HG03095 (cell line): ENCODE measurements around the gene RALGAPB.
"Not testable (repeated sequence)": the region's sequence is repeated elsewhere in the genome, so short reads cannot be mapped to it uniquely, and the experiment has no call there.

Source experiments
- ATAC-seq: cut with Tn5 transposase; IDR thresholded peaks from one replicate; pipeline ENCODE4 v1.9.1; 2021; ENCODE audit warnings: moderate library complexity; ENCODE audit not compliant: unreplicated experiment

Gene RALGAPB

DNA sequence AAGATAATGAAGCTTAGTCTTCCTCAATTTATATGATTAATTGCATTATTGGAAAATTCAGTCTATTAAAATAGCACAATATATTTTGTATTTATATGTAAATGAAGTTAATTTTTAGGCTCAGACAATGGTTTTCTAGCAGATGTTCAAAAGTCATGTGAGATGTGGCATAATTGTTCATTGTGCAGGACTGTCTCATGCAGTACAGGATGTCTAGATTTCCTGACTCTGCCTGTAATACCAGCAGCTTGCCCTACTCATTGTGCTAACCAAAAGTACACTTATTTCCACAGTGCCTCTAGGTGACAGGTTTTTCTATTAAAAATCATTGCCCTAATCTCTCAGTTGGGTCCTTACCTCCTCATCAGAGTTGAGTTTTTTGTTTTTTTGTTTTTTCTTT is 12.4 kb downstream of the RALGAPB start:
- no peak for ATAC-seq

DNA sequence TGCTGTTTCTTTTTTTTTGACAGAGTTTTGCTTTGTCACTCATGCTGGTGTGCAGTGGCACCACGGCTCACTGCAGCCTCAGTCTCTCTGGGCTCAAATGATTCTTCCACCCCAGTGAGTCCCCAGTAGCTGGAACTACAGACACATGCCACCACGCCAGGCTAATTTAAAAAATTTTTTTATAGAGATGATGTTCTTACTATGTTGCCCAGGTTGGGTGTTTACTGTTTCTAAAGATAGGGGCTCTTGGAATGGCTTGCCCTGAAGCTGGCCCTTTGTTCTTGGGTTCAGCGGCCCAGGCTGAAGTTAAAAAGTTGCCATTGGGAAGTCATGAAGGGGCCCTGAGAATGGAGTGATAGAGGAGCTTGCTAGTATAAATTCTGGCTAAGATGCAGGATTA is 16.5 kb downstream of the RALGAPB start:
- no peak for ATAC-seq

DNA sequence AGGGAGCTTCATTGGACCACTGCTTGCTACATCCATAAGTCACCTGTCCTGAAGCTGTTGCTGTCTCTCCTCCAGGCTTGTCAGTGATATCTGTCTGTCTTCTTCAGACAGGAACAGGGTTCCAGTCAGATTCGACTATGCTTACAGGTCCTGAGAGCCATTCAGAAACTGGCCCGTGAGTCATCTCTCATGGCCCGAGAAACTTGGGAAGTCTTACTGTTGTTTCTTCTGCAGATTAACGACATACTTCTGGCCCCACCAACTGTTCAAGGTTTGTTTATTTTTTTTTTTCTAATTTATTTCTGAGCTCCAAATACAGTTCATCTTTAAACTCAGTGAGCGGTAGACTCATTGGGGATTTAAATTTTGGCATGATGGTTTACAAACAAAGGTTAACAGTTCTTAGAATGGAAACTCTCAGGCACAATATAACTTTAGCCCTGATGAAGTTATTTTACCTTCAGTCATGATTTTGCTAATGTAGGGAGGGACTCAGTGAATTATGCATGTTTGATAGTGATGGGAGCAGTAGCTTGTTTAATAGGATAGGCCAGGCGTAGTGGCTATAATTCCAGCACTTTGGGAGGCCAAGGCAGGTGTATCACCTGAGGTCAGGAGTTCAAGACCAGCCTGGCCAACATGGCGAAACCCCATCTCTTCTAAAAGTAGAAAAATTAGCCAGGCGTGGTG is 24.7 kb downstream of the RALGAPB start:
- no peak for ATAC-seq

DNA sequence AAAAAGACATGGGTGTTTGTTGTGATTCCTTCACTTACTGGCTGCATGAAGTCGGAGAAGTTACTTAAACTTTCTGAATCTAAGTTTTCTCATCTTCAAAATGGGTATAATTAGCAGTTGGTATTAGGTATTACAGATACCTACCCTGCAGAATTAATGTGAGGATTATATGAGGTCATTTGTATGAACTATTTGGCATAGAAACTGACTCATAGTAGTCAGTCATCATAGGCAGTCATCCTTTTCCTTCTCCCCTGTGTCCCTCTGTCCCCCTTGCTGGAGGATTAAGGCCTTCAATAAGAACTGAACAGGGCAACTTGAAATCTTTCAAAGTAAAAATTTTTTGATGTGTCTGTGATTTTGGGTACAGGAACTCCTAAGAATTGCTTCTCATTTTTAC is 26.3 kb downstream of the RALGAPB start:
- no peak for ATAC-seq

DNA sequence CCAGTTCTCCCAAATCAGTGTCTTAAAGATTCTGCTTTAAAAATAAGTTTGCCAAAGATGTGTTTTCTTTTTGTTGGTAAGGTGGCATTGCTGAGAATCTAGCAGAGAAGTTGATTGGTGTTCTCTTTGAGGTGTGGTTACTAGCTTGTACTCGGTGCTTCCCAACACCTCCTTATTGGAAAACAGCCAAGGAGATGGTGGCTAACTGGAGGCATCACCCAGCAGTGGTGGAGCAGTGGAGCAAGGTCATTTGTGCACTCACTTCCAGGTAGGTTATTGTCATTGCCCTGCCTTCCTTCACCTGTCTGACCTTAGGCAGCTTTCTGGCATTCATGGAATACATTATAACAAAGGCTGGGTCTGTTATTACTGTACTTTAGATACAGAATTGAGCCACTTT is 26.7 kb downstream of the RALGAPB start:
- ATAC-seq: no peak

DNA sequence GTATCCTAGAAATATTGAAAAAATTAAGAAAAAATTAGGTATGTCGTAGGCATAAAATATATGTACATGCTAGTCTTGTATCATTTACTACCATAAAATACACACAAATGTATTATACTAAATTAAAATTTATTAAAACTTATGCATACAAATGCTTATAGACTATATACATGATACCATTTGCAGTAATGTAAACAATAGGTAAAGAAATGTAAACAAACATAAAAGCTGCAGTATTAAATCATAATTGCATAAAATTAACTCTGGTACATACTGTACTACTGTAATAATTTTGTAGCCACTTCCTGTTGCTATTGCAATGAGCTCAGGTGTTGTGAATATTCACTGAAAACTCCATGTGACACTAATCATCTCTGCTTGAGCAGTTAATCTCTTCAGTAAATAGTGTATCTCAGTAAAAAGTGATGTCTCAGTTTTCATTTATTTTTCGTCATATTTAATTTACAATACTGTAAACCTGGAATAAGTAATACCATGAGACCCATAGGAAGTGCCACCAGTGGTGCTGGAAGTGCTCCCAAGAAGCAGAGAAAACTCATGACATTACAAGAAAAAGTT is 29.3 kb downstream of the RALGAPB start:
- no peak for ATAC-seq

DNA sequence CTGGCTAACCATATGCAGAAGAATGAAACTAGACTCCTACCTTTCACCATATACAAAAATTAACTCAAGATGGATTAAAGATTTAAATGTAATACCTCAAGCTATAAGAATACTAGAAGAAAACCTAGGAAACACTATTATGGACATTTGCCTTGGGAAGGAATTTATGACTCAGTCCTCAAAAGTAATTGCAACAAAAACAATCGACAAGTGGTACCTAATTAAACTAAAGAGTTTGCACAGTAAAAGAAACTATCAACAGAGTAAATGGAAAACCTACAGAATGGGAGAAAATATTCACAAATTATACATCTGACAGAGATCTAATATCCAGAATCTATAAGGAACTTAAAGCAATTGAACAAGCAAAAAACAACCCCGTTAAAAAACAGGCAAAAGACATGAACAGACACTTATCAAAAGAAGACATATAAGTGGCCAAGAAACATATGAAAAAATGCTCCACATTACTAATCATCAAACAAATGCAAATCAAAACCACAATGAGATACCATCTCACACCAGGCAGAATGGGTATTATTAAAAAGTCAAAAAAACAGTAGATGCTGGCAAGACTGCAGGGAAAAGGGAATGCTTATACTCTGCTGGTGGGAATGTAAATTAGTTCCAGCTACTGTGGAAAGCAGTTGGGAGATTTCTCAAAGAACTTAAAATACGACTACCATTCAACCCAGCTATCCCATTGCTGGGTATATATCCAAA is 31.9 kb downstream of the RALGAPB start:
- no peak for ATAC-seq

DNA sequence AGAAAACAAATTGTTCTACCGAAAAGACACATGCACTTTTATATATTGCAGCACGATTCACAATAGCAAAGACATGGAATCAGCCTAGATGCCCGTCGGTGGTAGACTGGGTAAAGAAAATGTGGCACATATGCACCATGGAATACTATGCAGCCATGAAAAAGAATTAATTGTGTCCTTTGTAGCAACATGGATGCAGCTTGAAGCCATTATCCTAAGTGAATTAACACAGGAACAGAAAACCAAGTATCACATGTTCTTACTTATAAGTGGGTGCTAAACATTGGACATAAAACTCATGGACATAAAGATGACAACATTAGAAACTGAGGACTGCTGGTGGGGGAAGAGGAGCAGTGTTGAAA is 32.4 kb downstream of the RALGAPB start:
- ATAC-seq: no peak

DNA sequence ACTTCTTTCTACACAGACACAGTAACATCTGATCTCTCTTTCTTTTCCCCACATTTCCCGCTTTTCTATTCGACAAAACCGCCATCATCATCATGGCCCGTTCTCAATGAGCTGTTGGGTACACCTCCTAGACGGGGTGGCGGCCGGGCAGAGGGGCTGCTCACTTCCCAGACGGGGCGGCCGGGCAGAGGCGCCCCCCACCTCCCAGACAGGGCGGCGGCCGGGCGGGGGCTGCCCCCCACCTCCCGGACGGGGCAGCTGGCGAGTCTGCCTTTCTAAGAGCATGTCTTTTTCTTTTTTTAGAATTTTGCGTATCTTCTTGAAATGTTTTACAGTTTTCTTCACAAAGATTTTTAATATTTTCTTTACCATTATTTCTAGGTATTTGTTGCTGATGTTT is 39.1 kb downstream of the RALGAPB start:
- not testable (repeated sequence) for ATAC-seq

DNA sequence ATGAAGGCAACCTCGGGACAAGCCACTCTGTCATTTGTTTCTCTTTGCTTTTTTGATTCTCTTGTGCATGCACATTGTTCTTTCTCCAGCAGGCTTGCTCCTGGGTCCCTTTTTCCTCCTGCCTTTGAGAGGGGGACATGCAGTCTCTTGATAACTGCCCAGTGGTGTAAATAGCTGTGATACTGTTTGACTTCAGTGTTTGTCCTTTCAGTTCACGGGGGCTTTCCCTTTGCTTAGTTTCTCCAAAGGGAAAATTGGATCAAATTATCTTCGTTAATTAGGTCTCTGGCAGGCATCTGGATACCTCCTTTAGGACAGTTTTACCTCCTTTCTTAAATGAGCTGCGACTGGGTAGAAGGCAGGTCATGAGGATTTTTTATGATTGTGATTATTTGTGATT is 41.5 kb downstream of the RALGAPB start:
- ATAC-seq: no peak

DNA sequence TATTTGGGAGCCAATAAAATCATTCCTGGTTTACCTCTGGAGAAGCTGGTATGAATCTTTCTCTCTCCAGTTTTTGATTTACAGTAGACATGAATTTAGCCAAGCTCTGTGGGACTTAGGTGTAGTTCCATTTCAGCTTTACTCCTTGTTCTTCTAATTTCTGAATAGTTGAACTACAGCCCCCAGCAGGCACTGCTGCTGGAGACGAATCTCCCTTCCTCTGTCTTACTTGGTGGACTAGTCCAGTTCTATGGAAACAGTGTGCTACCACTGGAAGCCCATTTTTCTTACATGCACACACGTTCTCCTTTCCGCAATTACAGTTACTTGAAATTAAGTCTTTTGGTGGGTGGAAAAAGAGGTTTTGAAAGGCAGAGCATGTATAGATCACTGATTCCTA is 42.3 kb downstream of the RALGAPB start:
- ATAC-seq: no peak

DNA sequence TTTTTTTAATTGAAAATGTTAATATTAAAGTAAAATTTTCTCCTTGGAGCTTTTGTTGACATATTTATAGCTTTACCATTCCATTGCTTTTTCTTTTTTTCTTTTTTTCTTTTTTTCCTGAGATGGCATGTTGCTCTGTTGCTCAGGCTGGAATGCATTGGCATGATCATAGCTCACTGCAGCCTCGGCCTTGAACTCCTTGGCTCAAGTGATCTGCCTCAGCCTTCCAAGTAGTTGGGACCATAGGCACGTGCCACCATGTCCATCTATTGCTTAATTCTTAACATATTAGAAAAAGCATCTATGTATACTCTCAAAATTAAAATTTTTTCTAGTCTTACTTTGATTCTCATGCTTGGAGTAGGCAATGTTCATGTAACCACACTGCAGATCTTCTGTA is 43.0 kb downstream of the RALGAPB start:
- ATAC-seq: no peak

DNA sequence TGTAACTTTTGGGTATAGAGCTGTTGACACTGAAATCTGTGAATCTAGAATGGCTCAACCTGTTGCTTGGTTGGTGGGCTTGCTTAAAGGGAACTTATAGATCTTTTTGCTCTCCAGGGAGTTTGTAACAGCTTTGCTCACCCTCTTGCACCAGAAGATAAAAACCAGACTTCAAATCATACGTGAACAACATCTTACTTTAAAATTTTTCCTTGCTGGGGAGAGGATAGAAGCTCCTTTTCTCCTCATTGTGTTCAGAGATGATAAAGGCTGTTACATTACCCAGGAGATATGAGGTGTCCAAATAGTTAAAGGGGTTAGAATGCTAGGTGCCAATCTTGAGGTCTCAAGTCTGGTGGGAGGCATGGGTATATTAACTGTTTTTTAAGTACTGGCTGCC is 46.8 kb downstream of the RALGAPB start:
- no peak for ATAC-seq

DNA sequence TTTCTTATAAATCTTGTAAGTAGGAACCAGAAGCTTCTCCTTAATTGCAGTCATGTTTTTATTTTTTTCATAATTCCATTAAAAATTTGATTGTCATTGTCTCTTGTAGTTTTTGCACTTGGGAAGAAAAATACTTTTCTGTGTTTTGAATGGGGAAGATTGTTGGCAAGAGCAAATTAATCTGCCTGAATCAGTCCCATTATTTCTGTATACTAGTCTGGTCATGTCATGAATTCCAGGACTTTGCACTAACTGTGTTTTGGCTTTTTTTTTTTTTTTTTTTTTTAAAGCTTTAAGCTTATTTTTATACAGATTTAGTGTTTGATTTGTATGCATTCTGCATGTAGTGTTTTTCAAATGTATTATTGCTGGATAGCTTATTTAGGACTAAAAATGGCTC is 47.6 kb downstream of the RALGAPB start:
- no peak for ATAC-seq

DNA sequence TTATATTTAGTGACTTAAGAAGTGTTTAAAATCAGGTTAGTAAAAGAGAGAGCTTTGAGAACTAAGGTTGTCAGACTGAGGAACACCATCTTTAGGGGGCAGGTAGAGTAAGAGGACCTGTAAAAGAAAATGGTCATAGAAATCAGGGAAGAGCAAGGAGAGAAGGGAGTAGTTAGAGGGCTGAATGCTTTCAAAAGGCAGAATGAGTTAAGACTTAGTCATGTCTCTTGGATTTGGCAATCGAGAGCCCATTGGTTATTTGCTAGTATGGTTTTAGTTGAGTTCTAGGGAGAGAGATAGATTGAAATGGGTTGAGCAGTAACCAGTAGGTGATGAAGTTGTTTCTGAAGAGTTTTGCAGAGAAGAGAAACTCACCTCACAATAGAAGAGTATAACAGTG is 51.1 kb downstream of the RALGAPB start:
- ATAC-seq: no peak

DNA sequence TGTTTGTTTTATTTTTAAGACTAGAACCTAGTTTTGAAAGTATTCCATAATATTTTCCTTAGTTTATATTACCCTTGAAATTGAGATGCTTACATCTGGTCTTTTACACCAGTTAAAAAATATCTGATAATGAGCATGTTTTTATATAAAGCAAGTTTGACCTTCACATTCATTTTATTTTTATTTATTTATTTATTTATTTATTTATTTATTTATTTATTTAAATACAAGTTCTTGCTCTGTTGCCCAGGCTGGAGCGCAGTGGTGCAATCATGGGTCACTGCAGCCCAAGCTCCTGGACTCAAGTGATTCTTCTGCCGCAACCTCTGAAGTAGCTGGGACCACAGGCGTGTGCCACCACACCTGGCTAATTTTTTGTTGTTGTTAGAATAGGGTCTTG is 55.5 kb downstream of the RALGAPB start:
- no peak for ATAC-seq

DNA sequence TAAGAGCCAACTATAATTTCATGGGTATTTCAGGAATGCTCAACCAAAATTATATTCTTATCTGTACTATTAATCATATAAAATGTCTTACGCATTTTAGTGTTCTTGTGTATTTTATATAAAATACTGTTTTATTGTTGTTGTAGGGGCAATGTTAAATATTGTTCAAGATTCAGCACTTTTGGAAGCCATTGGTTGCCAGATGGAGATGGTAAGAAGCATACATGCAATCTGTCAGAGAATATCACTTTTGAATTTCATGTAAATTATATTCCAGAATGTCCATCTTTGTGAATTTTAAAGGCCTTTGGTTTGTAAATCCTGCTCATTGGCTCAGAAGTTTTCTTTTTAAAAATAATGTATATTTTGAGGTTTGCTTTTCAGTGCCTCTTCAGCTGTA is 58.4 kb downstream of the RALGAPB start:
- ATAC-seq: no peak

DNA sequence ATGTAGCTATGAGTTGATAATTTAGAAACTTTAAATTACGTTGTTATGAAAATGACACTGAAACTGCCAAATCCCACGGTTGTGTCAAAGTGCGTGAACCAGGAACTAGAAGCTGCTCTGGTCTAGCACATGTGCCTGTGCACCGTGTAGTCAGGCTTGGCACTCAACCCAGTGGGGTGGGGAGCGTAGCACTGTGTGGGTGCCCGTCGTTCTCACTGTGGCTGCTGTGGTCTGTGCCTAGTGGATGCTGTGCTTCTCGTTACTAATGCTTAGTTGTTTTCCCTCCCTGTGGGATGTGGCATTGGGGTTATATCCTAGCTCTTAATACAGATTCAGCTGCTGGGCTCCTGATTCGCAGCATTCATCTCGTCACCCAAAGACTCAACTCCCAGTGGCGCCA is 62.1 kb downstream of the RALGAPB start:
- ATAC-seq: no peak

DNA sequence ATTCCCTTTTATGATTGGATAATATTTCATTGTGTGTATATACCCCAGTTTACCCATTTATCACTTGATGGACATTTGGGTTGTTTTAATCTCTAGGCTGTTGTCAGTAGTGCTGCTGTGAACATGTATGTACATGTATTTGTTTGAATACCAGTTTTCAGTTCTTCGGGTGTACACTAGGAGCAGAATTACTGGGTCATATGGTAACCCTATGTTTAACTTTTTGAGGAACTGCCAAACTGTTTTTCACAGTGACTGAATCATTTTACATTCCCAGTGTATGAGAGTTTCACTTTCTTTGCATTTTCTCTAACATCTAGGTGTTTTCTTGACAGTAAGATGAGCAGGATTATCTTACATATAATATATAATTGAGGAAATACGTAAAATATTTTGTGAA is 63.7 kb downstream of the RALGAPB start:
- no peak for ATAC-seq

DNA sequence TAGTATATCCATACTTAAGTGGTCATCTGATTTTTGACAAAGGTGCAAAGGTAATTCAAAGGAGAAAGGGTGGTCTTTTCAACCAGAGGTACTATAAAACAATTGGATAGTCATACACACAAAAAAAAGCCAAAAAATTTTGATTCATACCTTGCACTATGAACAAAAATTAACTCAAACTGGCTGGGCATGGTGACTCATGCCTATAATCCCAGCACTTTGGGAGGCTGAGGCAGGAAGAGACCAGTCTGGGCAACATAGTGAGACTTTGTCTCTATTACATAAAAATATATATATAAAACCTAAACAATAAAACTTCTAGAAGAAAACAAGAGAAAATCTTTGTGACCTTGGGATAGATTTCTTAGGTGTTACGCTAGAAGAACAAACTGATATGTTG is 64.5 kb downstream of the RALGAPB start:
- ATAC-seq: no peak

DNA sequence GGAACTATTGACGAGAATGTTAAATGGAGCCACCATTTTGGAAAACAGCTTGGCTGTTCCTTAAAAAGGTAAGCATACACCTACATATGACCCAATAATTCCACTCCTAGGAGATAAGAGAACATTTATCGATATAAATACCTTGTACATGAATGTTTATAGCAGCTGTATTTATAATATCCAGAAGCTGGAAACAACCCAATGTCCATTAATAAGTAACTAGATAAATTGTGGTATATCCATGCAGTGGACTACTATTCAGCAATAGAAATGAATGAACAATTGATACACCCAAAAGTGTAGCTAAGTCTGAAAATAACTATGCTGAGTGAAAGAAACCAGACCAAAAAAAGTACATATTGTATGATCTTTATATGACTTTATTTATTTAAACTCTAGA is 66.1 kb downstream of the RALGAPB start:
- ATAC-seq: no peak

DNA sequence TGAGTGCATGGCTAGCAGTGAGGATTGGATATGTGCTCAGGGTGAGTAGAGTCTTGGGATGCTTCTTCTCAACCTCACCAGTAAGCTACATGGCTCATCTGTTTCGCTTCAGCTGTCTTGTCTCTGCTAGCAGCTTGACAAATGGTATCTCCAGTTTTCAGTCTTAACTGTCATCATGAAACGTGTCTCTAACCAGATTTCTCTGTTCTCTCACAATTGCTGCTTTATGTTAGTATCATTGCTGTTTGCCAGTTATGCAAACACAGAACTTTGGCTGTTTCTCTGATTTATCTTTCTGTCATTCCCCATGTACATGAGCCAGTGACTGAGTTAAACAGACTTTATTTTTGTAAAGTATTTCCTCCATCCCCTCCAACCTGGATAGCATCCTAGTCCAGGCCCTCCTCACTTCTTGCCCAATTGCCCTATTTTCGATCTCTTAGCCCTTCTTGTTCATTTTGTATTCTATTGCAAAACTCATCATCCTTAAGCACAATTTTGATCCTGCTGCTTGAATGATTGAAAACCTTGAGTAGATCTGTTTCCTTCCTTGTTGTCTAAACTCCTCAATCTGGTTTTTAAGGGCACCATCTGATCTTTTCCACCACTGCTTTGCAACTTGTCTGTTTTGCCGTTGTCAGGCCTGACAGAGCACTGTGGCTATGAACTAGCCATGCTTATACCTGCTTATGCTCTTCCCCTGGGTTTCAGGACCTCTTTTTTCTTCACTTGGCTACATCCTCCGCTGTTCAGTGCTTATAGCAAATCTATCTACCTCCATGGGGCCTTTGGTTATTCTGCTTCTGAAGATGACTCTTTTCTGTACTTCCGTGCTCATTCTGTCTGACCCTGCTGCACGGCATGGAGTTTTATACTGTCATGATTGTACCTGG is 70.6 kb downstream of the RALGAPB start:
- no peak for ATAC-seq
